GM12878 (cell line): ENCODE measurements around the gene IBSP.

ENCODE experiments used
- CBFB ChIP-seq: IDR thresholded peaks from 2 replicates; pipeline ENCODE4 v1.6.1; 2016; ENCODE audit warnings: antibody characterized with exemption, low read depth
- CTCF ChIP-seq, 3 experiments: IDR thresholded peaks in 2 of 3; conservative IDR thresholded peaks in 1 of 3; 2 replicates each; pipeline ENCODE4 v1.5.1; 2011; ENCODE audit warnings: low read depth in 3 of 3, low read length in 3 of 3, mild to moderate bottlenecking in 3 of 3, control low read depth in 2 of 3, moderate library complexity in 2 of 3, inconsistent platforms in 1 of 3, mixed read lengths in 1 of 3; ENCODE audit not compliant: control insufficient read depth in 2 of 3, insufficient read depth in 1 of 3; ENCODE audit errors: extremely low read depth in 1 of 3
- FOS ChIP-seq: IDR thresholded peaks from 3 replicates; pipeline ENCODE4 v1.6.1; 2011; ENCODE audit warnings: borderline replicate concordance; ENCODE audit not compliant: insufficient read length; ENCODE audit errors: extremely low read depth
- JUND ChIP-seq: IDR thresholded peaks from 2 replicates; pipeline ENCODE4 v1.6.1; 2012; ENCODE audit warnings: low read depth, mild to moderate bottlenecking, low read length, improper control_type of control experiment, moderate library complexity
- MXI1 ChIP-seq: fragments of 150-350 bp; IDR thresholded peaks from 2 replicates; pipeline ENCODE4 v1.6.1; 2011; ENCODE audit warnings: low read depth, mild to moderate bottlenecking, inconsistent platforms, low read length, improper control_type of control experiment
- NFYB ChIP-seq: IDR thresholded peaks from 2 replicates; pipeline ENCODE4 v1.6.1; 2011; ENCODE audit warnings: low read depth, mild to moderate bottlenecking, low read length, improper control_type of control experiment, moderate library complexity; ENCODE audit not compliant: insufficient read depth
- SIX5 ChIP-seq: IDR thresholded peaks from 2 replicates; pipeline ENCODE4 v1.6.1; 2011; ENCODE audit warnings: mild to moderate bottlenecking, low read depth, low read length, moderate library complexity; ENCODE audit not compliant: severe bottlenecking
- SREBF2 ChIP-seq: IDR thresholded peaks from 2 replicates; pipeline ENCODE4 v1.6.1; 2012; ENCODE audit warnings: mild to moderate bottlenecking, low read length
- USF2 ChIP-seq: IDR thresholded peaks from 2 replicates; pipeline ENCODE4 v1.6.1; 2011; ENCODE audit warnings: low read depth, low read length, improper control_type of control experiment, borderline replicate concordance
- ZNF592 ChIP-seq: fragments of 450-650 bp; IDR thresholded peaks from 2 replicates; pipeline ENCODE4 v1.6.1; 2017; ENCODE audit warnings: mild to moderate bottlenecking, moderate library complexity

- TF ChIP-seq ZNF592 (no peak), JUND (no peak), MXI1 (no peak), USF2 (no peak), CTCF (IDR thresholded peaks at IDR 0.05 in 2 of 3, conservative IDR thresholded peaks at IDR 0.05 in 1 of 3; ENCODE audit: control insufficient read depth in 2 of 3, extremely low read depth in 1 of 3, insufficient read depth in 1 of 3, low read depth in 3 of 3, low read length in 3 of 3) (no peak), NFYB (no peak), CBFB (no peak), SREBF2 (no peak), FOS (no peak), SIX5 (no peak)
Measured at GRCh38 chr4:87785731-87786509, 13.4 kb upstream of the IBSP start.
